Muscle of leg (tissue), 11 donors: ENCODE results near the gene CLN3. TPM values are rescaled to one million over a fixed set of nuclear protein-coding genes. Genes with fewer than 3 reads are reported as not detected.
"Not testable (repeated sequence)": the region's sequence is repeated elsewhere in the genome, so short reads cannot be mapped to it uniquely, and the experiment has no call there.

ENCODE experiments used
- DNase-seq: peaks from one replicate; pipeline ENCODE4 v3.0.0; 2013
- H3K27ac ChIP-seq: one replicate; pipeline ENCODE4 v1.5.1; 2013; ENCODE audit warnings: mild to moderate bottlenecking, low read length, control low read depth
- H3K27me3 ChIP-seq: one replicate; pipeline ENCODE4 v1.6.1; 2013; ENCODE audit warnings: low read length; ENCODE audit not compliant: control insufficient read depth, insufficient read depth
- H3K36me3 ChIP-seq: one replicate; pipeline ENCODE4 v1.6.1; 2013; ENCODE audit warnings: low read length; ENCODE audit not compliant: control insufficient read depth, insufficient read depth
- H3K4me1 ChIP-seq: one replicate; pipeline ENCODE4 v1.6.1; 2013; ENCODE audit warnings: low read length; ENCODE audit not compliant: control insufficient read depth, insufficient read depth
- H3K4me3 ChIP-seq: one replicate; pipeline ENCODE4 v1.5.1; 2013; ENCODE audit warnings: low read length, control low read depth
- H3K9me3 ChIP-seq: replicated peaks from 2 replicates; pipeline ENCODE4 v1.6.1; 2013; ENCODE audit warnings: low read depth, low read length; ENCODE audit not compliant: control insufficient read depth
- WGBS: methylation state at CpG from one replicate; pipeline ENCODE4 v1.1.5; 2013; ENCODE audit warnings: missing lambda C conversion rate; ENCODE audit not compliant: insufficient coverage; 5-methylcytosine and 5-hydroxymethylcytosine counted together
- polyA plus RNA-seq, 8 donors: library from polyadenylated mRNA; unstranded; fragments of 120-200 nt; gene quantifications; one replicate each; pipeline versions ENCODE4 v1.2.1 to v1.2.3, GENCODE V29; 2013; ENCODE audit warnings: inconsistent platforms in 1 of 8, low replicate concordance in 1 of 8; ENCODE audit not compliant: insufficient read length in 8 of 8, insufficient read depth in 1 of 8
- total RNA-seq: library from RNA; stranded (reverse); fragments of 120-200 nt; gene quantifications from one replicate; pipeline ENCODE4 v1.2.4, GENCODE V29; 2013

Gene CLN3
- total and polyA plus RNA-seq, 9 donors, result 5.1 to 21.0 (median 14.9) TPM

- Histone ChIP-seq H3K4me3 (no peak overlapping the region), H3K27me3 (peaks cover 6% of the 10 kb centered on the region), H3K27ac (no peak overlapping the region), H3K36me3 (no peaks in the 10 kb centered on the region), H3K4me1 (no peaks in the 10 kb centered on the region), H3K9me3 (no peaks in the 10 kb centered on the region)
- DNase-seq, result no peak
- 75% methylated on average over 6 of the region's 19 CpGs for WGBS
Measured at GRCh38 chr16:28501258-28502232, 9.7 kb upstream of the CLN3 start.

GRCh38 chr16:28500476-28501180, 8.8 kb upstream of the CLN3 start:
- 84% methylated on average over 13 of the region's 18 CpGs for WGBS
- H3K27me3 ChIP-seq, result not testable (repeated sequence)

GRCh38 chr16:28499854-28500253, 8.0 kb upstream of the CLN3 start:
- H3K27me3 ChIP-seq, result peaks cover 3% of the 10 kb centered on the region
- H3K9me3 ChIP-seq, result no peaks in the 10 kb centered on the region
- no peak overlapping the region for H3K27ac ChIP-seq
- 66% methylated on average over 7 of the region's 10 CpGs for WGBS
- H3K4me1 ChIP-seq, result no peaks in the 10 kb centered on the region
- H3K36me3 ChIP-seq, result no peaks in the 10 kb centered on the region
- H3K4me3 ChIP-seq, result no peak overlapping the region
- no peak for DNase-seq

More at GRCh38 chr16:28500476-28501180, 8.8 kb upstream of the CLN3 start:
- not testable (repeated sequence) for H3K27ac ChIP-seq, DNase-seq, H3K4me1 ChIP-seq, H3K9me3 ChIP-seq, H3K36me3 ChIP-seq, H3K4me3 ChIP-seq

DNA sequence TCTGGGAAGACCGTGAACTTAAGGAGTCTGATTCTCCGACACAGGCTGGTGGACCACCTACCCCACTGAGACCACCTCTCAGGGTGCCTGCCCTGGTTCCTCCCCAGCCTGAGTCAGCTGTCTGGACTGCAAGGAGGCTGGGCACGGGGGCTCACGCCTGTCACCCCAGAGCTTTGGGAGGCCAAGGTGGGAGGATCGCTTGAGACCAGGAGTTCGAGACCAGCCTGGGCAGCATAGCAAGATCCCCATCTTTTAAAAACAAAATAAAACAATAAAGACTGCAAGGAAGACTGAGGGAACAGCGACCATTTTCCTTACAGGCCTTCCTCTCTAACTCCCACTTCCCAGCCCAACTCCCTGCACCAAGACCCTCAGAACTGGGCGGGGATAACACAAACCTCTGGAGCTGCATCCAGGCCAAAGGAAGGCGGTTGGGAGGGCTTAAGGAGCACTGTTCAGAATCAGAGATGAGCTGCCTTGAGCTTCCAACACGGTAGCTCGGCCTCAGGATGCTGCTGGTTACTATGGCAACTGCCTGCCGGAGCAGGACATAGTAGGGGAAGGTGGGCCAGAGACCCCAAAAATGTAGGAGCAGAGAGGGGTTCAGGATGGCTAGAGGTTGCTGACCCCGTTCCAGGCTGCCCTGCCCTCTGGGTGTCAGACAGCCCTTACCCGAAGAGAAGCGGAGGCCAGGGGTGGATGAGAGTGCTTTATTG, 7.0 kb upstream of the CLN3 start:
- no peaks in the 10 kb centered on the region for H3K9me3 ChIP-seq
- WGBS, result 73% methylated on average over 9 of the region's 15 CpGs
- DNase-seq, result no peak
- H3K4me3 ChIP-seq, result no peak overlapping the region
- H3K27me3 ChIP-seq, result peaks cover under 1% of the 10 kb centered on the region
- H3K27ac ChIP-seq, result no peak overlapping the region
- H3K4me1 ChIP-seq, result no peaks in the 10 kb centered on the region
- no peaks in the 10 kb centered on the region for H3K36me3 ChIP-seq

DNA sequence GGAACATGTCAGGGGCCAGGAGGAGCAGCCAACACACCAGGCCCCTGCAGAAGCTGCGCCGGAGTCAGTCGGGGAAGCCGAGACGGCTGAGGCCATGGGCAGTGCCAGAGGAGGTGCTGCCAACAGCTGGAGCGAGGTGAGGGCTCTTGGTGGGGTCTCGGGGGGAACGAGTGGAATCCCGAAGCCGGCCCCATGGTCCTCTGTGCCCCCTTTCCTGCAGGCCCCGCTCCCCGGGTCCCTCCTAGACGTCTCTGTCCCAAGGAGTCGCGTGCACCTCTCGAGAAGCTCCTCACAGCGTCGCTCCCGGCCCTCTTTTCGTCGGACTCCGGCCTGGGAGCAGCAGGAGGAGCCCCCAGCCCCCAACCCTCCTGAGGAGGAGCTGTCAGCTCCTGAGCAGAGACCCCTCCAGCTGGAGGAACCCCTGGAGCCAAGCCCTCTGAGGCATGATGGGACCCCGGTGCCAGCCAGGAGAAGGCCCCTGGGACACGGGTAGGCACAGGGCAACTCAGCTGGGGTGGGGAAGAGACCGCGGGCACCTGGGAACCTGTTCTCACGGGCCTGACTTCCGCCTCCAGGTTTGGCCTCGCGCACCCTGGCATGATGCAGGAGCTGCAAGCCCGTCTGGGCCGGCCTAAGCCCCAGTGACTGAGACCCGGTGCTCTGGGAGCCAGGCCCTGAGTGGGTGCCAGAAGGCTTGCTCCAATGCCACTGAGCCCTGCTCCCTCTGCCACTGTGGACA, 6.2 kb upstream of the CLN3 start:
- H3K9me3 ChIP-seq, result no peaks in the 10 kb centered on the region
- H3K36me3 ChIP-seq, result no peaks in the 10 kb centered on the region
- H3K4me3 ChIP-seq, result no peak overlapping the region
- WGBS, result 81% methylated on average over 33 of the region's 33 CpGs
- no peaks in the 10 kb centered on the region for H3K4me1 ChIP-seq
- H3K27me3 ChIP-seq, result no peaks in the 10 kb centered on the region
- no peak overlapping the region for H3K27ac ChIP-seq
- DNase-seq, result no peak

DNA sequence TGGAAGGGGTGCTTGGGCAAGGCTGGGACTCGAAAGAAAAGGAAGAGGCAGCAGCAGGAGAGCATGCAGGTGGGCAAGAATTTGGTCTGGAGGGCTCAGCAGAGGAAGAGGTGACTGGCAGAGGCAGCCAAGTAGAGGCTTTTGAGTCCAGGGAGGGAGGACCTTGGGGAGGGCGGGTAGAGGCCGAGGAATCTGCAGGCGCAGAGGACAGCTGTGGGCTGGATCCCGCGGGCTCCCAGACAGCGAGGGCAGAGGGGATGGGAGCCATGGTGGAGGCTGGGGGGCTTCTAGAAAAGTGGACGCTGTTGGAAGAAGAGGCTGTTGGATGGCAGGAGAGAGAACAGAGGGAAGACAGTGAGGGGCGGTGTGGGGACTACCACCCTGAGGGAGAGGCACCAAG, 5.5 kb upstream of the CLN3 start:
- 86% methylated on average over 9 of the region's 9 CpGs for WGBS
- no peak for DNase-seq
- no peak overlapping the region for H3K27ac ChIP-seq

DNA sequence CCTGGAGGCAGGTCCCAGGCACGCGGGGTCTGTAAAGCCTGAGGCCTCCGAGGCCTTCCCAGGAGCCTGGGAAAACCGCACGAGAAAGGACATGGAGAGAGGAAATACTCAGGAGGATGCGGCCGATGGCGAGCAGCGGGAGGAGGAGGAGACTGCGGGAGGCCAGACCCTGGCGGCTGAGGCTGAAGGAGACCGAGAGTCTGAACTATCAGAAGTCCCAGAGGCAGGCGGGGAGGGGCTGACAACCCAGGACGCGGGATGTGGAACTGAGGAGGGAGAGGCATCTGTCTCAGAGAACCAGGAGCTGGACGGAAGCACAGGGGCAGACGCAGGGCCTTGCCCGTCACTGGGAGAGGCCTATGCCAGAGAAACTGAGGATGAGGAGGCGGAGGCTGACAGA, 5.0 kb upstream of the CLN3 start:
- 51% methylated on average over 19 of the region's 19 CpGs for WGBS
- no peak overlapping the region for H3K4me3 ChIP-seq

More for the DNA sequence above, 5.5 kb upstream of the CLN3 start:
- Histone ChIP-seq H3K36me3 (no peaks in the 10 kb centered on the region), H3K4me3 (no peak overlapping the region), H3K27me3 (no peaks in the 10 kb centered on the region), H3K4me1 (no peaks in the 10 kb centered on the region), H3K9me3 (no peaks in the 10 kb centered on the region)

DNA sequence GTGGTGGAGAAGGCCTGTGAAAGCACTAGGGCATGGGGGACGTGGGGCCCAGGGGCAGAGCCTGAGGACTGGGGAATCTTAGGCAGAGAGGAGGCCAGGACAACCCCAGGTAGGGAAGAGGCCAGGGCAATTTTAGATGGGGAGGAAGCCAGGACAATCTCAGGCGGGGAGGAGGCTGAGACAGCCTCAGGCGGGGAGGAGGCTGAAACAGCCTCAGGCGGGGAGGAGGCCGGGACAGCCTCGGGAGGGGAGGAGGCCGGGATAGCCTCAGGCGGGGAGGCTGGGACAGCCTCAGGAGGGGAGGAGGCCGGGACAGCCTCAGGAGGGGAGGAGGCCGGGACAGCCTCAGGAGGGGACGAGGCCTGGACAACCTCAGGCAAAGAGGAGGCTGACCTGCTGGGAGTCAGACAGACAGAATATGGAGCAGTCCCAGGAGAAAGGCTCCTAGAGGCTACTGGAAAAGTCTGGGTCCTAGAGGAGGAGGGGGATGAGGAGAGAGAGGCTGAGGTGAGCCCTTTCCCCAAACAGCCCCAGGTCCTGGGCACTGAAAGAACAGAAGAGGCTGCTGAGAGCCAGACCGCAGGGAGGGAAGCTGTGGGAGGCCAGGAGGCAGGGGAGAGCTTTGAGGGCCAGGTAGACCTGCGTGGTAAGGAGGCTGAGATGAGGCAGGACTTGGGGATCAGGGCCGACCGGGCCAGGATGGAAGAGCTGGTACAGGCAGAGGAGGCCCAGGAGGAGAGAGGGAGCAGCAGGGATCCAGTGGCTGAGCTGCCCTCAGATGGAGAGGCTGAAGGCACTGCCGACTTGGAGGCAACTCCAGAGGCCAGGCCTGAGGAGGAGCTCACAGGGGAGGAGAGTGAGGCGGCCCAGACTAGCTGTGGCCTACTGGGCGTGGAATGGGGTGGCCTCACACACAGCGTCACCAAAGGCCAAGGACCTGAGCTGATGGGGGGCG, 4.2 kb upstream of the CLN3 start:
- Histone ChIP-seq H3K27me3 (no peaks in the 10 kb centered on the region), H3K27ac (no peak overlapping the region), H3K4me3 (no peak overlapping the region), H3K9me3 (no peaks in the 10 kb centered on the region), H3K4me1 (no peaks in the 10 kb centered on the region), H3K36me3 (no peaks in the 10 kb centered on the region)
- WGBS, result 77% methylated on average over 18 of the region's 20 CpGs
- DNase-seq, result no peak

More for the DNA sequence above, 5.0 kb upstream of the CLN3 start:
- no peaks in the 10 kb centered on the region for H3K27me3 ChIP-seq
- no peaks in the 10 kb centered on the region for H3K9me3 ChIP-seq
- no peaks in the 10 kb centered on the region for H3K36me3 ChIP-seq
- no peak overlapping the region for H3K27ac ChIP-seq
- DNase-seq, result no peak
- H3K4me1 ChIP-seq, result no peaks in the 10 kb centered on the region
